DND-41 (cell line): ENCODE data around the gene FAM187B.
"Not testable (repeated sequence)": the region's sequence is repeated elsewhere in the genome, so short reads cannot be mapped to it uniquely, and the experiment has no call there.

Experiments
- ATAC-seq: fragments of 200-7000 bp; cut with Tn5 transposase; 3 replicates; pipeline ENCODE4 v1.9.1; 2021; ENCODE audit warnings: low read depth; ENCODE audit not compliant: insufficient read depth
- DNase-seq: peaks from one replicate; pipeline ENCODE4 v3.0.0-alpha.2; 2020
- H2AFZ ChIP-seq: 2 replicates; pipeline ENCODE4 v1.6.0; 2012; ENCODE audit warnings: low read depth, low read length
- H3K27ac ChIP-seq: 2 replicates; pipeline ENCODE4 v1.5.1; 2012; ENCODE audit warnings: low read length, inconsistent platforms
- H3K27me3 ChIP-seq: fragments of 200-600 bp; sonication (generic); 2 replicates; pipeline ENCODE4 v1.6.0; 2012; ENCODE audit warnings: low read length, mild to moderate bottlenecking, inconsistent platforms; ENCODE audit not compliant: insufficient read depth, poor library complexity
- H3K36me3 ChIP-seq: 2 replicates; pipeline ENCODE4 v1.5.1; 2012; ENCODE audit warnings: low read length, inconsistent platforms; ENCODE audit not compliant: insufficient read depth
- H3K4me1 ChIP-seq: 2 replicates; pipeline ENCODE4 v1.5.1; 2012; ENCODE audit warnings: mild to moderate bottlenecking, low read length; ENCODE audit not compliant: insufficient read depth
- H3K4me2 ChIP-seq: 2 replicates; pipeline ENCODE4 v1.6.0; 2012; ENCODE audit warnings: mild to moderate bottlenecking, moderate library complexity, low read length, inconsistent platforms; ENCODE audit not compliant: insufficient read depth
- H3K4me3 ChIP-seq, 2 experiments: fragments of 200-600 bp in 1 of 2; shearing (Covaris generic) in 1 of 2; 2 replicates each; pipeline ENCODE4 v1.5.1; 2012 to 2016; ENCODE audit warnings: inconsistent platforms in 2 of 2, low read length in 2 of 2, mild to moderate bottlenecking in 2 of 2, low read depth in 1 of 2, moderate library complexity in 1 of 2
- H3K79me2 ChIP-seq: 2 replicates; pipeline ENCODE4 v1.6.0; 2012; ENCODE audit warnings: low read length, inconsistent platforms; ENCODE audit not compliant: insufficient read depth
- H3K9ac ChIP-seq: 2 replicates; pipeline ENCODE4 v1.6.0; 2012; ENCODE audit warnings: low read depth, mild to moderate bottlenecking, inconsistent platforms, low read length, moderate library complexity
- H3K9me3 ChIP-seq: 2 replicates; pipeline ENCODE4 v1.5.1; 2012; ENCODE audit warnings: low read length, moderate library complexity, mild to moderate bottlenecking, inconsistent platforms; ENCODE audit not compliant: insufficient read depth, severe bottlenecking
- H4K20me1 ChIP-seq: 2 replicates; pipeline ENCODE4 v1.6.0; 2012; ENCODE audit warnings: low read length; ENCODE audit not compliant: insufficient read depth
- CTCF ChIP-seq: IDR thresholded peaks from 2 replicates; pipeline ENCODE4 v1.5.1; 2012; ENCODE audit warnings: borderline replicate concordance, low read length, moderate library complexity, mild to moderate bottlenecking; ENCODE audit not compliant: poor library complexity, severe bottlenecking; ENCODE audit errors: extremely low read depth
- EZH2 ChIP-seq: IDR thresholded peaks from 3 replicates; pipeline ENCODE4 v1.6.1; 2012; ENCODE audit warnings: borderline replicate concordance, low read depth, mild to moderate bottlenecking, moderate library complexity, low read length, inconsistent platforms; ENCODE audit not compliant: severe bottlenecking

FAM187B gene

GRCh38 chr19:35247526-35248309, 19.2 kb upstream of the FAM187B start:
- Histone ChIP-seq H3K9me3 (no peaks in the 10 kb centered on the region), H4K20me1 (no peaks in the 10 kb centered on the region), H3K4me3 (no peak overlapping the region), H2AFZ (no peak overlapping the region), H3K79me2 (no peaks in the 10 kb centered on the region), H3K4me1 (no peaks in the 10 kb centered on the region), H3K36me3 (no peaks in the 10 kb centered on the region), H3K4me2 (no peak overlapping the region), H3K27ac (no peak overlapping the region), H3K9ac (no peak overlapping the region), H3K27me3 (peaks cover 2% of the 10 kb centered on the region)
- ATAC-seq (no peak), DNase-seq (no peak)
- TF ChIP-seq EZH2, result no peak
- TF ChIP-seq CTCF, result no peak

- no peaks in the 10 kb centered on the region for H3K4me1 ChIP-seq
- no peaks in the 10 kb centered on the region for H3K9me3 ChIP-seq
- H3K4me2 ChIP-seq, result no peak overlapping the region
- peaks cover 2% of the 10 kb centered on the region for H3K27me3 ChIP-seq
- H3K4me3 ChIP-seq, result no peak overlapping the region
- no peaks in the 10 kb centered on the region for H3K36me3 ChIP-seq
- H3K79me2 ChIP-seq, result no peaks in the 10 kb centered on the region
- DNase-seq (no peak), ATAC-seq (no peak)
- no peak overlapping the region for H2AFZ ChIP-seq
- no peak for TF ChIP-seq EZH2
- H3K9ac ChIP-seq, result no peak overlapping the region
- H4K20me1 ChIP-seq, result no peaks in the 10 kb centered on the region
- no peak overlapping the region for H3K27ac ChIP-seq
These were observed 18.0 kb upstream of the FAM187B start for GRCh38 chr19:35246466-35247092.

- Histone ChIP-seq H3K79me2 (no peaks in the 10 kb centered on the region), H3K9ac (no peak overlapping the region), H3K36me3 (no peaks in the 10 kb centered on the region), H2AFZ (no peak overlapping the region), H3K4me1 (no peaks in the 10 kb centered on the region), H3K9me3 (no peaks in the 10 kb centered on the region), H3K4me3 (no peak overlapping the region), H4K20me1 (no peaks in the 10 kb centered on the region), H3K27ac (no peak overlapping the region), H3K27me3 (peaks cover 2% of the 10 kb centered on the region), H3K4me2 (no peak overlapping the region)
- ATAC-seq (no peak), DNase-seq (no peak)
- TF ChIP-seq EZH2 (no peak), CTCF (no peak)
These were observed 12.9 kb upstream of the FAM187B start for GRCh38 chr19:35241417-35241816.

- no peak overlapping the region for H3K4me3 ChIP-seq
- no peak for TF ChIP-seq CTCF
- no peak for TF ChIP-seq EZH2
- H3K79me2 ChIP-seq, result no peaks in the 10 kb centered on the region
- H3K27me3 ChIP-seq, result peaks cover 2% of the 10 kb centered on the region
- H3K4me1 ChIP-seq, result no peaks in the 10 kb centered on the region
- ATAC-seq (no peak), DNase-seq (no peak)
- no peak overlapping the region for H3K27ac ChIP-seq
- H3K36me3 ChIP-seq, result no peaks in the 10 kb centered on the region
- no peak overlapping the region for H2AFZ ChIP-seq
- no peaks in the 10 kb centered on the region for H3K9me3 ChIP-seq
- H3K4me2 ChIP-seq, result no peak overlapping the region
- H3K9ac ChIP-seq, result no peak overlapping the region
- no peaks in the 10 kb centered on the region for H4K20me1 ChIP-seq
These were observed 11.8 kb upstream of the FAM187B start for GRCh38 chr19:35240327-35240726.

GRCh38 chr19:35239597-35239996, 11.1 kb upstream of the FAM187B start:
- not testable (repeated sequence) for H3K4me2 ChIP-seq

More at GRCh38 chr19:35239597-35239996, 11.1 kb upstream of the FAM187B start:
- H3K27ac ChIP-seq, H2AFZ ChIP-seq, H3K27me3 ChIP-seq, H3K4me3 ChIP-seq, H4K20me1 ChIP-seq, H3K9ac ChIP-seq, H3K36me3 ChIP-seq, H3K9me3 ChIP-seq, H3K4me1 ChIP-seq, H3K79me2 ChIP-seq, DNase-seq, ATAC-seq: not testable (repeated sequence)
